Activated CD8-positive, alpha-beta T cell treated with anti-CD3 and anti-CD28 coated beads for 36 hours (primary cell): ENCODE data around the gene ACACA. TPM values are rescaled to one million over a fixed set of nuclear protein-coding genes. Genes with fewer than 3 reads are reported as not detected.
A peak's percentile ranks its signal among the peaks of the same experiment; 100 is the strongest.

Experiments used
- ATAC-seq: fragments of 200-7000 bp; cut with Tn5 transposase; one replicate; pipeline ENCODE4 v1.10.0; 2021; ENCODE audit warnings: mild to moderate bottlenecking, moderate library complexity
- CTCF ChIA-PET: fragments of 350-600 bp; sonication (Branson Sonifier 250); formaldehyde crosslinking; loops from one replicate; lab custom pipeline; 2021; ENCODE audit warnings: antibody characterized with exemption; lab: Charles Lee
- POLR2A ChIA-PET: fragments of 350-600 bp; sonication (Branson Sonifier 250); formaldehyde crosslinking; loops from one replicate; lab custom pipeline; 2021; ENCODE audit warnings: antibody characterized with exemption; lab: Charles Lee
- DNase-seq: peaks from one replicate; pipeline ENCODE4 v3.0.0-alpha.2; 2020
- H3K27ac Mint-ChIP-seq: one replicate; pipeline ENCODE4 v1.8.0; 2021; ENCODE audit warnings: mild to moderate bottlenecking, mixed read lengths
- H3K27me3 Mint-ChIP-seq: one replicate; pipeline ENCODE4 v1.8.0; 2021; ENCODE audit warnings: mixed read lengths
- H3K36me3 Mint-ChIP-seq: one replicate; pipeline ENCODE4 v1.8.0; 2021; ENCODE audit warnings: low read depth, mixed read lengths
- H3K4me1 Mint-ChIP-seq: one replicate; pipeline ENCODE4 v1.8.0; 2021; ENCODE audit warnings: low read depth, mixed read lengths
- H3K4me3 Mint-ChIP-seq: one replicate; pipeline ENCODE4 v1.8.0; 2021; ENCODE audit warnings: mild to moderate bottlenecking, moderate library complexity, mixed read lengths
- H3K9me3 Mint-ChIP-seq: one replicate; pipeline ENCODE4 v1.8.0; 2021; ENCODE audit warnings: mixed read lengths
- intact Hi-C: fragments of 100-400 bp; cut with micrococcal nuclease; formaldehyde crosslinking; loops from one replicate; pipeline ENCODE4 v1.10.0; 2022
- total RNA-seq, 2 experiments: library from RNA; stranded (reverse); gene quantifications; one replicate each; pipeline ENCODE4 v1.2.3, GENCODE V29; 2021
- TF ChIP-seq, protein P1 (sequence below): fragments of 200-600 bp; IDR thresholded peaks from one replicate; pipeline ENCODE4 v1.8.0; 2022; ENCODE audit warnings: antibody characterized with exemption, mild to moderate bottlenecking

Gene ACACA
- total RNA-seq, 2 experiments from 2014 or later: 66.0 to 68.2 TPM

DNA sequence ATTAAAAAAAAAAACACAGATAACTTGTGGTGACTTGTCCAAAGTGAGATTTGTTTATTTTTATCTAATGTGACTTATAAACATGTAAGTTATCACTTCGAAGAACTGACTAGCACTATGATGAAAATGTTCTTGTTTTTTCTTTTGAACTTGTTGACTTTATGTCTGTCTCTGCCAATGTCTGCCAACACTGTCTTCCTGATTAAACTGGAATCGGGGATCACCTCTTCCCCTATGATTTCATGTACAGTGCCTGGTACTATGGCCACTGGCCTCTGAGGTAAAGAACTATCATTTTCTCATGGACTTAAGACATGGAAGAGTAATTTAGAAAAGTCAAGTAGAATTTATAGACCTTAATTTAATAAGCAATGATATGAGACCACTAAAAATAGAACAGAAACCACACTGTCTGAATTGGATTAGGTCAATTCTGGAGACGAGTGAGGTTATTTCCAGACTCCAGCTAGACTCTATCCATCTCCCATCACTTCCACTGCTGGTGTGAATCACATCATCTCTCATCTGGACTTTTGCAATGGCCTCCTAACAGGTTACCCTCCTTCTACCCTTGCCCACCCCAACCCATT, 22.0 kb downstream of the ACACA start:
- ATAC-seq (no peak), DNase-seq (no peak)
- CTCF ChIA-PET: interaction anchor here (2.0 kb wide), 1 partner anchor 11 kb away, joined by 16 read pairs; no protein-coding TSS in a partner anchor
- POLR2A ChIA-PET: no interaction called here
- intact Hi-C loops: no loop called here
- Mint-ChIP-seq H3K27ac (no peak overlapping the region), H3K4me3 (no peak overlapping the region), H3K27me3 (no peaks in the 10 kb centered on the region), H3K4me1 (no peaks in the 10 kb centered on the region), H3K9me3 (no peaks in the 10 kb centered on the region), H3K36me3 (no peaks in the 10 kb centered on the region)
- TF ChIP-seq, protein P1, sequence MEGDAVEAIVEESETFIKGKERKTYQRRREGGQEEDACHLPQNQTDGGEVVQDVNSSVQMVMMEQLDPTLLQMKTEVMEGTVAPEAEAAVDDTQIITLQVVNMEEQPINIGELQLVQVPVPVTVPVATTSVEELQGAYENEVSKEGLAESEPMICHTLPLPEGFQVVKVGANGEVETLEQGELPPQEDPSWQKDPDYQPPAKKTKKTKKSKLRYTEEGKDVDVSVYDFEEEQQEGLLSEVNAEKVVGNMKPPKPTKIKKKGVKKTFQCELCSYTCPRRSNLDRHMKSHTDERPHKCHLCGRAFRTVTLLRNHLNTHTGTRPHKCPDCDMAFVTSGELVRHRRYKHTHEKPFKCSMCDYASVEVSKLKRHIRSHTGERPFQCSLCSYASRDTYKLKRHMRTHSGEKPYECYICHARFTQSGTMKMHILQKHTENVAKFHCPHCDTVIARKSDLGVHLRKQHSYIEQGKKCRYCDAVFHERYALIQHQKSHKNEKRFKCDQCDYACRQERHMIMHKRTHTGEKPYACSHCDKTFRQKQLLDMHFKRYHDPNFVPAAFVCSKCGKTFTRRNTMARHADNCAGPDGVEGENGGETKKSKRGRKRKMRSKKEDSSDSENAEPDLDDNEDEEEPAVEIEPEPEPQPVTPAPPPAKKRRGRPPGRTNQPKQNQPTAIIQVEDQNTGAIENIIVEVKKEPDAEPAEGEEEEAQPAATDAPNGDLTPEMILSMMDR: no peak

DNA sequence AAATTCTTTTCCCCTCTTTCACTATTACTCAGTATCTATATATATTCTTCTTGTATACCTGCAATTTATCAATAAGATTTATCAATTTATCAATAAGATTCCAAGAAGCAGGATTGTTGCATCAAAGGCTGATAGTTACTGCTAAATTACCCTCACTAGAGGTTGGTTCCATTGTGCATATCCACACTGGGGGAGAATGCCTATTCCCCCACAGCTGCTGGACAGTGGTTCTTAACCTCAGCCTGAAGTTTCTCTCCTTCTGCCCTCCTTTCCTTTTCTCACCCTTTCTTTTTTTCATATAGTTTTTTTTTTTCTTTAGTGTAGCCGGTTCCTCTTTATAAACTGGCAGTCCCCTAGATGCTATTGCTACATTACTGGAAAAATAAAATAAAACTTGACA, 24.6 kb downstream of the ACACA start:
- CTCF ChIA-PET: interaction anchor here (2.1 kb wide), 1 partner anchor 8 kb away, joined by 17 read pairs; no protein-coding TSS in a partner anchor
- TF ChIP-seq, protein P1: no peak
- ATAC-seq (no peak), DNase-seq (no peak)
- H3K9me3 Mint-ChIP-seq: no peaks in the 10 kb centered on the region
- POLR2A ChIA-PET: no interaction called here
- no peak overlapping the region for H3K4me3 Mint-ChIP-seq
- H3K36me3 Mint-ChIP-seq: no peaks in the 10 kb centered on the region
- H3K4me1 Mint-ChIP-seq: no peaks in the 10 kb centered on the region
- intact Hi-C loops: no loop called here
- H3K27me3 Mint-ChIP-seq: no peaks in the 10 kb centered on the region
- no peak overlapping the region for H3K27ac Mint-ChIP-seq

DNA sequence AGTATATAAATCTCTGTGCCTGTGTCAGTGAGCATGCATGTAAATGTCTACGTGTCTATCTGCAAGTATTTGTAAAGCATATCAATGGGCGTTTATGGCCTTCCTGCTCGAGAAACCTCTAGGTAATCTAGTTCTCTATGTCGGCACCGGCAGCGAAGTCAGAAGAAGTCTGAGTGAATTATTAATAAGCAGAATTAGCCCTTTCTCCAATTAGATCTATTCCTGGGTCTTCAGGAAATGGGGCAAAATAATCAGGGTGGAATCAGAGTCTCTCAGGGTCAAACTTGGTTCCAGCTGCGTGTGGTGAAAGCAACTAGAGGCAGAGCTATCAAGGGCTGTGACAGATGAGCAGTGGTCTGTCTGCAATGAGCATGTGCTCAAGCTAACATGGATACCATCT, 30.9 kb downstream of the ACACA start, which contains the start of gene C17orf78:
Gene C17orf78, plus strand, starts transcription at position 280 of the 400 bp plus-strand sequence. Its CDS starts 108 bp downstream, at position 388.
- ATAC-seq (no peak), DNase-seq (no peak)
- intact Hi-C loops: no loop called here
- TF ChIP-seq, protein P1: no peak
- ChIA-PET POLR2A (no interaction called here), CTCF (interaction anchor here (0.9 to 6.5 kb wide), 5 partner anchors 11 to 199 kb away, joined by 3 to 69 read pairs (median 5); no protein-coding TSS in a partner anchor)
- Mint-ChIP-seq H3K9me3 (no peaks in the 10 kb centered on the region), H3K36me3 (no peaks in the 10 kb centered on the region), H3K27ac (no peak within 1 kb of the TSS), H3K27me3 (no peaks in the 10 kb centered on the region), H3K4me3 (no peak within 1 kb of the TSS), H3K4me1 (peaks cover 8% of the 10 kb centered on the region)

DNA sequence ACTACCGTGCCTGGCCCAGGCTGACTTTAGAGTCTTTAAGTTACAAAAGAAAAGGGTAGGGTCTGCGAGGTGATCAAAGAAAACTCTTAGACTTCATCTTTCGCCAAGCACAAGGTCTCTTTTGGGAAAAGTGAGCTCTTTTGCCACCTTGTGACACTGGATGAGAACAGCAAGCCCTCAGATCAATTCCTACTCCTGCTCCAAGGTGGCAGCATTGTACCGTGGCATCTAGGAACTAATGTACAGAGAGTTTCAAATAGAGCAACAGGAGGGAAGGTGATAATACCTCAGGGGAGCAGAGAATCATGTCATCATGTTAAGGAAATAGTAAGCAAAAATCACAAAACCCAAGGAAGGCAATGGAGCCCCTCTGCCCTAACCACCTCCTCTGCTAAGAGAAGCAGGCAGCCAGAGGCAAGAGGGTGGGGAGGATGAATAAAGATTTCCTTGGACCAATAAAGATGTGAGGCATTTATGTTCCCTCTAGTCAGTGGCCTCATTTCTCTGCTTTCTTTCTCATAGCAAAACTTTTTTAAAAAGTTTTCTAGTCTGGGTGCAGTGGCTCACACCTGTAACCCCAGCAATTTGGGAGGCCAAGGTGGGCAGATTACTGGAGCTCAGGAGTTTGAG, 33.0 kb downstream of the ACACA start:
- intact Hi-C loops: no loop called here
- POLR2A ChIA-PET: interaction anchor here (0.6 to 2.0 kb wide), 5 partner anchors 15 to 144 kb away, joined by 3 to 7 read pairs (median 3); no protein-coding TSS in a partner anchor
- no peaks in the 10 kb centered on the region for H3K27me3 Mint-ChIP-seq

More for the DNA sequence above, 33.0 kb downstream of the ACACA start:
- peaks cover 8% of the 10 kb centered on the region for H3K4me1 Mint-ChIP-seq
- DNase-seq (peak; percentile 86), ATAC-seq (peak; percentile 99)
- H3K36me3 Mint-ChIP-seq: no peaks in the 10 kb centered on the region
- no peak overlapping the region for H3K27ac Mint-ChIP-seq
- H3K9me3 Mint-ChIP-seq: no peaks in the 10 kb centered on the region
- TF ChIP-seq, protein P1: peak; percentile 99
- CTCF ChIA-PET: interaction anchor here (0.6 to 6.5 kb wide), 60 partner anchors 9 to 772 kb away, joined by 3 to 69 read pairs (median 4); partner anchors contain the start of genes MRM1 and SYNRG
- H3K4me3 Mint-ChIP-seq: no peak overlapping the region
